Mucosa of descending colon (tissue), 3 donors: ENCODE measurements around the gene TENM4. TPM values are rescaled to one million over a fixed set of nuclear protein-coding genes. Genes with fewer than 3 reads are reported as not detected.
A peak's percentile ranks its signal among the peaks of the same experiment; 100 is the strongest.

ENCODE experiments used
- ATAC-seq: fragments of 200-7000 bp; cut with Tn5 transposase; one replicate; pipeline ENCODE4 v1.9.1; 2020; ENCODE audit warnings: mild to moderate bottlenecking, moderate library complexity
- DNase-seq, 3 donors: peaks; one replicate each; pipeline ENCODE4 v3.0.0-alpha.2; 2020
- H3K36me3 ChIP-seq: fragments of 200-600 bp; one replicate; pipeline ENCODE4 v1.8.0; 2021; ENCODE audit warnings: low read depth, mild to moderate bottlenecking
- H3K4me1 ChIP-seq: fragments of 200-600 bp; one replicate; pipeline ENCODE4 v1.8.0; 2021; ENCODE audit warnings: low read depth, mild to moderate bottlenecking
- H3K4me3 ChIP-seq: fragments of 200-600 bp; one replicate; pipeline ENCODE4 v1.8.0; 2021; ENCODE audit warnings: mild to moderate bottlenecking
- H3K9me3 ChIP-seq: fragments of 200-600 bp; one replicate; pipeline ENCODE4 v1.8.0; 2021; ENCODE audit warnings: mild to moderate bottlenecking
- intact Hi-C, 2 donors: fragments of 100-400 bp; cut with DNase I in 1 of 2; cut with micrococcal nuclease in 1 of 2; formaldehyde crosslinking; loops; one replicate each; pipeline versions ENCODE4 v1.11.0 to v1.11.1; 2022; cut with DNase I, micrococcal nuclease
- total RNA-seq, 3 donors: library from RNA; stranded (reverse); fragmentation: NEBNext Ultra II Directional in 2 of 3; extraction: Animal tissue kit (Norgen Biotek cat#: 25700) in 2 of 3; gene quantifications; one replicate each; pipeline versions ENCODE4 v1.2.1 to v1.2.4, GENCODE V29; 2021 to 2023
- TF ChIP-seq, protein P1 (sequence below): fragments of 200-600 bp; IDR thresholded peaks from one replicate; pipeline ENCODE4 v1.8.0; 2022; ENCODE audit warnings: antibody characterized with exemption, mild to moderate bottlenecking
- donor health status: DM: no; HTN: no; CAD: no; lungs with moderate emphysema.
- donor health status: DM: no; HTN: no; CAD: no.
- donor health status: DM: no; HTN: yes; CAD: no.

Gene TENM4
- total RNA-seq, 3 donors from 2014 or later, result 0.70 to 1.6 (median 1.2) TPM

DNA sequence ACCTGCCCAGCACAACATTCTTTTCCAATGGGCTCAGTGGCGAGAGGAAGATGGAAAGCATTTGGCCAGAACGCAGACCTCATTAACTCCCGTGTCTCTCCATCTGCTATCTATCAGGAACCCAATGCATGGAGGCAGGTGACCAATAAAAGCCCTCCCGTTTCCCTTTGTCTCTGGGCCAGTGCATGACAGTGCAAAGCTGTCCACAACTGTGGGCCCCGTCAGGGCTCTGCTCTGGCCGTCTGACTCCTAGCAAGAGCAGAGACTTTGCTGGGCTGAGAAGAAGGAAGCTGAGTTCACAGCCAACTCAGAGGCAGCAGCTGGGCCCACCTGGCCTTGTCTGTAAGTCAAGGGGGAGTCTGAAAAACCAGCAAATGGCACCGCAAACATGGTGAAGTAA, 177.8 kb downstream of the TENM4 start:
- Histone ChIP-seq H3K4me1 (no peaks in the 10 kb centered on the region), H3K4me3 (no peak overlapping the region), H3K9me3 (no peaks in the 10 kb centered on the region), H3K36me3 (no peaks in the 10 kb centered on the region)
- intact Hi-C loops, result no loop called here
- peak; percentile 16 for ATAC-seq
- TF ChIP-seq, protein P1, sequence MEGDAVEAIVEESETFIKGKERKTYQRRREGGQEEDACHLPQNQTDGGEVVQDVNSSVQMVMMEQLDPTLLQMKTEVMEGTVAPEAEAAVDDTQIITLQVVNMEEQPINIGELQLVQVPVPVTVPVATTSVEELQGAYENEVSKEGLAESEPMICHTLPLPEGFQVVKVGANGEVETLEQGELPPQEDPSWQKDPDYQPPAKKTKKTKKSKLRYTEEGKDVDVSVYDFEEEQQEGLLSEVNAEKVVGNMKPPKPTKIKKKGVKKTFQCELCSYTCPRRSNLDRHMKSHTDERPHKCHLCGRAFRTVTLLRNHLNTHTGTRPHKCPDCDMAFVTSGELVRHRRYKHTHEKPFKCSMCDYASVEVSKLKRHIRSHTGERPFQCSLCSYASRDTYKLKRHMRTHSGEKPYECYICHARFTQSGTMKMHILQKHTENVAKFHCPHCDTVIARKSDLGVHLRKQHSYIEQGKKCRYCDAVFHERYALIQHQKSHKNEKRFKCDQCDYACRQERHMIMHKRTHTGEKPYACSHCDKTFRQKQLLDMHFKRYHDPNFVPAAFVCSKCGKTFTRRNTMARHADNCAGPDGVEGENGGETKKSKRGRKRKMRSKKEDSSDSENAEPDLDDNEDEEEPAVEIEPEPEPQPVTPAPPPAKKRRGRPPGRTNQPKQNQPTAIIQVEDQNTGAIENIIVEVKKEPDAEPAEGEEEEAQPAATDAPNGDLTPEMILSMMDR, result no peak
- peak in 2 of 3 donors; percentile 25 to 36 for DNase-seq

DNA sequence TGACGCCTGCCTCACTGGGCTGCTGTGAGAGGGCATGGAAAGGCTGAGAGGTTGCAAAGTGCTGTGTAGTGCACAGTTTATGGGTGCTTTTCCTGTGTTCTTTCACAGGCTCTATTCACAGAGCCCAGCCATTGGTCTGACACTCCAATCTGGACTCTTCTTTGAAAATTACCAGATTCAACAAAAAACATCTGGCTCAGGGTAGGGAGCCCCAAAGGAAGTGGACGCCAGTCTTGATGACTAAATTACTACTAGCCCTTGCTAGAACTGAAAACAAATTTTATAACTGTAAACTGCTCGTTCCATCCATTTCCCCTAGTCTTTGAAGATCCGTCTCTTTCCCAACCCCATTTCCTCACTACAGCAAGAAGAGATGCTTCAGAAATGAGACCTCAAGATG, 178.6 kb downstream of the TENM4 start:
- Histone ChIP-seq H3K36me3 (no peaks in the 10 kb centered on the region), H3K4me3 (no peak overlapping the region), H3K4me1 (no peaks in the 10 kb centered on the region), H3K9me3 (no peaks in the 10 kb centered on the region)
- TF ChIP-seq, protein P1, result no peak
- intact Hi-C loops, result no loop called here
- ATAC-seq (peak; percentile 16), DNase-seq (no peak)

DNA sequence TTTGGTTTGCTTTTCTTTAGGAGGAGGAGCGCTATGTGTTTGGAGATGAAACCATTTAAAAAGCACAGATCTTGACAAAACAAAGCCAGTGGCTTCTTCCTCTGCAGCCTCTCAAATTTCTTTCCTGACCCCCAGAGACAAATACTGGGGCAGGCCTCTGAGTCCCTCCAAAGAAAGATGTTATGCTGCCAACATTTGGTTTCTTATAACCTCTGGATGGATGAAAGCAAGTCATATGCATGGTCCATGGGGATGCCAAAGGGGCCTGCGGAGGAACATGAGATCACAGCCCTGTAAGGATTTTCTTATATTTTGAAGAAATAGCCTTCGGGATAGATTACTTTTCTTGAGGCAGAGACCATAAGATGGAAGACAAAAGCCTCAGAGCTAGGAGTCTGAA, 179.1 kb downstream of the TENM4 start:
- ATAC-seq (no peak), DNase-seq (no peak)
- TF ChIP-seq, protein P1, result no peak
- Histone ChIP-seq H3K9me3 (no peaks in the 10 kb centered on the region), H3K36me3 (no peaks in the 10 kb centered on the region), H3K4me1 (no peaks in the 10 kb centered on the region), H3K4me3 (no peak overlapping the region)
- intact Hi-C loops, result no loop called here

DNA sequence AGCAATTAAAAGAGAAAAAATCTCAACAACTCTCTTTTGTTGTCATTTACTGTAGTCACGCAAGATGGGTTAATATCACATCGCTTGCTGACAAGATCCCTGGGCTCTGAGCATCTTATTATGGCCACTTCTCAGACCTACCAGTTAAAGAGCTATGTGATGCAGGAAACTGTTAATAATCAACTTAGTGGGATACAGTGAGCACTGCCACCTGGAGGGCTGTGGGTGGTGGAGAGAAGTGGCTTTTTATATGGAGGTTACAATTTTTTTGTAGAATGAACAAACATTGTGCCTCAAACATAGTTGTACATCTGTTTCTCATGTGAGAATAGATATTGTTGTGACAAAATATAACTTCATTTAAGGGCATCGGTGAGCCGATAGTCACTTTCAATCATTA, 181.0 kb downstream of the TENM4 start:
- intact Hi-C loops, result no loop called here

DNA sequence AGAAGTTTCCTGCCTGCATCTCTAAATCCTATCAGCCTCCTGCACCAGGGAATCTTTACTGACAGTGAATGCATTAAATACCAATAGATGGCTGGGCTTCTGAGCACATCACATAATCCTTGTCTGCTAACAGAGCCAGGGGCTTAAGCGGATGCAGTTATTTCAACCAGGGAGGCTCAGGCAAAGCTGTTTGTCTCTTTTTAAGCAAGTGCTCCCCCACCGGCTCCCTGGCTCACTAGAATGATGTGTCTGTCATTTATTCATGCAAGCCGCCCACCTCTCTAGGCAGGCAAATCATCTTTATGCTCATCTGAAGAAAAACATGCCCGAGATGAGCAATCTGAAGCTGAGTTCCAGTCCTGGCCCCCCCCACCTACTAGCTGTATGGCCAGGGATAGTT, 182.3 kb downstream of the TENM4 start:
- intact Hi-C loops, result no loop called here
- ATAC-seq (no peak), DNase-seq (no peak)
- Histone ChIP-seq H3K9me3 (no peaks in the 10 kb centered on the region), H3K36me3 (no peaks in the 10 kb centered on the region), H3K4me3 (no peak overlapping the region), H3K4me1 (no peaks in the 10 kb centered on the region)
- TF ChIP-seq, protein P1, result no peak

More for the DNA sequence above, 181.0 kb downstream of the TENM4 start:
- H3K9me3 ChIP-seq, result no peaks in the 10 kb centered on the region
- no peaks in the 10 kb centered on the region for H3K36me3 ChIP-seq
- no peaks in the 10 kb centered on the region for H3K4me1 ChIP-seq
- no peak for ATAC-seq
- DNase-seq, result no peak
- TF ChIP-seq, protein P1, result no peak
- H3K4me3 ChIP-seq, result no peak overlapping the region

DNA sequence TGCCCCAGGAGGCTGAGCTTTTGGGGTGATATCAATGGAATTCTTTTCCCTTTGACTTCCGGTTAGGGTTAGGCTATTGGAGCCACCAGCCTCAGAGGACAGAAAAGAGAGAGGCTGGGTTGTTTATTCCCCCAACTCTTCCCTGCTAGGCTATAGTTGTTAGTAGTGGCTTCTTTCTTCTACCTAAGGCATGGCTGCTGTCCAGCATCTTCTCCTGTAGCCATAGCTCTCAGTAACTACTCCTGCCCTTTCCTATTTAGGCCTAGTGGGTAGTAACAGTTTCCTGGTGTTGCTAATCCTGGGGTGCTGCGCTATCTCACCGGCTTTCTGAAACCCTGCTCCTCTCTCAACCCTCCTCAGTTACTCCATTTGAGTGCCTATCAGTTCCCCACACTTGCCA, 184.9 kb downstream of the TENM4 start:
- Histone ChIP-seq H3K4me3 (no peak overlapping the region), H3K36me3 (no peaks in the 10 kb centered on the region), H3K4me1 (no peaks in the 10 kb centered on the region), H3K9me3 (no peaks in the 10 kb centered on the region)
- TF ChIP-seq, protein P1, result no peak
- DNase-seq (no peak), ATAC-seq (no peak)
- intact Hi-C loops, result no loop called here
